ENCODE results near the gene GPR27.

GPR27 gene

GRCh38 chr3:71734881-71735280 is 18.8 kb upstream of the GPR27 start:
- no peak for DNase-seq

GRCh38 chr3:71742621-71743020 is 11.0 kb upstream of the GPR27 start:
- DNase-seq: no peak

GRCh38 chr3:71744738-71745137 is 8.9 kb upstream of the GPR27 start:
- DNase-seq: peak in 1 of 2 experiments; percentile 19

- no peak for DNase-seq
These were observed 2.1 kb upstream of the GPR27 start for GRCh38 chr3:71751602-71752001.

GRCh38 chr3:71752831-71753700 is 589 bp upstream of the GPR27 start:
- no peak for DNase-seq

- DNase-seq: no peak
These were observed 1.1 kb downstream of the GPR27 start for GRCh38 chr3:71754610-71755253.

GRCh38 chr3:71758091-71758490 is 4.4 kb downstream of the GPR27 start:
- DNase-seq: no peak

GRCh38 chr3:71759401-71759800 is 5.7 kb downstream of the GPR27 start:
- DNase-seq: no peak

- no peak for DNase-seq
These were observed 6.5 kb downstream of the GPR27 start for GRCh38 chr3:71760140-71760539.

- DNase-seq: no peak
These were observed 9.8 kb downstream of the GPR27 start for GRCh38 chr3:71763426-71763825.

- DNase-seq: no peak
These were observed 17.5 kb downstream of the GPR27 start for GRCh38 chr3:71771126-71771525.

- no peak for DNase-seq
These were observed 18.2 kb downstream of the GPR27 start for GRCh38 chr3:71771884-71772283.

GRCh38 chr3:71776538-71776937 is 22.9 kb downstream of the GPR27 start:
- no peak for DNase-seq

GRCh38 chr3:71778353-71778752 is 24.7 kb downstream of the GPR27 start:
- no peak for DNase-seq

- DNase-seq: peak; percentile 100
These were observed 26.2 kb downstream of the GPR27 start for GRCh38 chr3:71779674-71780377.

- no peak for DNase-seq
These were observed 26.8 kb downstream of the GPR27 start for GRCh38 chr3:71780430-71780829.

GRCh38 chr3:71783152-71783551 is 29.5 kb downstream of the GPR27 start:
- DNase-seq: no peak

- no peak for DNase-seq
These were observed 30.7 kb downstream of the GPR27 start for GRCh38 chr3:71784201-71784913.

GRCh38 chr3:71784914-71785531 is 31.4 kb downstream of the GPR27 start, which contains the start of gene PROK2:
TSS of gene PROK2 (minus strand) at chr3:71785148. CDS start at chr3:71785052, 96 bp downstream.
- no peak for DNase-seq

GRCh38 chr3:71785532-71786216 is 32.0 kb downstream of the GPR27 start:
- no peak for DNase-seq

- no peak for DNase-seq
These were observed 32.5 kb downstream of the GPR27 start for GRCh38 chr3:71786217-71786549.

GRCh38 chr3:71786551-71786950 is 32.9 kb downstream of the GPR27 start:
- no peak for DNase-seq

Measured in AML-193 (cell line).